Measurements from ENCODE around the gene ACOXL.

The ACOXL gene

GRCh38 chr2:110783196-110783873 lies 51.0 kb downstream of the ACOXL start:
- no peak overlapping the region for H3K4me3 ChIP-seq (ENCODE audit: low read length)
- no peak for TF ChIP-seq CTCF (IDR thresholded peaks at IDR 0.05; ENCODE audit: insufficient read depth, low read depth, low read length, missing control alignments)
- DNase-seq (ENCODE audit: low read depth), result no peak

GRCh38 chr2:110784047-110784631 lies 51.8 kb downstream of the ACOXL start:
- no peak for DNase-seq (ENCODE audit: low read depth)
- TF ChIP-seq CTCF (IDR thresholded peaks at IDR 0.05; ENCODE audit: insufficient read depth, low read depth, low read length, missing control alignments), result no peak
- no peak overlapping the region for H3K4me3 ChIP-seq (ENCODE audit: low read length)

- DNase-seq (ENCODE audit: low read depth), result no peak
- TF ChIP-seq CTCF (IDR thresholded peaks at IDR 0.05; ENCODE audit: insufficient read depth, low read depth, low read length, missing control alignments), result no peak
- no peak overlapping the region for H3K4me3 ChIP-seq (ENCODE audit: low read length)
These were observed 53.1 kb downstream of the ACOXL start for GRCh38 chr2:110785439-110785838.

- no peak for DNase-seq (ENCODE audit: low read depth)
- H3K4me3 ChIP-seq (ENCODE audit: low read length), result no peak overlapping the region
- no peak for TF ChIP-seq CTCF (IDR thresholded peaks at IDR 0.05; ENCODE audit: insufficient read depth, low read depth, low read length, missing control alignments)
These were observed 56.6 kb downstream of the ACOXL start for GRCh38 chr2:110788976-110789375.

GRCh38 chr2:110789706-110790105 lies 57.3 kb downstream of the ACOXL start:
- H3K4me3 ChIP-seq (ENCODE audit: low read length), result no peak overlapping the region
- DNase-seq (ENCODE audit: low read depth), result no peak
- no peak for TF ChIP-seq CTCF (IDR thresholded peaks at IDR 0.05; ENCODE audit: insufficient read depth, low read depth, low read length, missing control alignments)

GRCh38 chr2:110790907-110791306 lies 58.5 kb downstream of the ACOXL start:
- no peak for TF ChIP-seq CTCF (IDR thresholded peaks at IDR 0.05; ENCODE audit: insufficient read depth, low read depth, low read length, missing control alignments)
- H3K4me3 ChIP-seq (ENCODE audit: low read length), result no peak overlapping the region
- no peak for DNase-seq (ENCODE audit: low read depth)

GRCh38 chr2:110791435-110791834 lies 59.1 kb downstream of the ACOXL start:
- TF ChIP-seq CTCF (IDR thresholded peaks at IDR 0.05; ENCODE audit: insufficient read depth, low read depth, low read length, missing control alignments), result no peak
- H3K4me3 ChIP-seq (ENCODE audit: low read length), result no peak overlapping the region
- no peak for DNase-seq (ENCODE audit: low read depth)

All from epithelial cell of esophagus (primary cell).